Amniotic stem cell (primary cell): ENCODE measurements around the gene COMMD4.

Source experiments
- DNase-seq: peaks from one replicate; lab custom pipeline; 2025; lab: John Stamatoyannopoulos, UW

Gene COMMD4

DNA sequence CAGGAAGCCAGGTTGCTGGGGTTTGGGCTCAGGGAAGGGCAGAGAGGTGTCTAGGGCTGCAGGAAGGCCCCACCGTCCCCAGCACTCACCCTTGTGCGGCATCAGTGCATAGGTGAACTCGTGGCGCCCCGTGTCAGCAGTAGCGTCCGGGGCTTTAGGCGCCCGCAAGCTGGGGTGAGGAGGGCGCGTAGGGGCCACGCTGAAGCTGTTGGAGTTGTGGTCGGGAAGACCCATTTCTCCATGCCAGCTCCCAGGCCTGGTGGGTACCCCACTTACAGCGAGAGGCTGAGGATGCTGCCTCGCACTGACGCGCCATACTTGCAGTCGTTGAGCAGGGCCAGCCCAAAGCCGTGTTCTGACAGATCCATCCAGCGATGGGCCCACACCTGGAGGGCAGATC lies 20.7 kb downstream of the COMMD4 start:
- no peak for DNase-seq

DNA sequence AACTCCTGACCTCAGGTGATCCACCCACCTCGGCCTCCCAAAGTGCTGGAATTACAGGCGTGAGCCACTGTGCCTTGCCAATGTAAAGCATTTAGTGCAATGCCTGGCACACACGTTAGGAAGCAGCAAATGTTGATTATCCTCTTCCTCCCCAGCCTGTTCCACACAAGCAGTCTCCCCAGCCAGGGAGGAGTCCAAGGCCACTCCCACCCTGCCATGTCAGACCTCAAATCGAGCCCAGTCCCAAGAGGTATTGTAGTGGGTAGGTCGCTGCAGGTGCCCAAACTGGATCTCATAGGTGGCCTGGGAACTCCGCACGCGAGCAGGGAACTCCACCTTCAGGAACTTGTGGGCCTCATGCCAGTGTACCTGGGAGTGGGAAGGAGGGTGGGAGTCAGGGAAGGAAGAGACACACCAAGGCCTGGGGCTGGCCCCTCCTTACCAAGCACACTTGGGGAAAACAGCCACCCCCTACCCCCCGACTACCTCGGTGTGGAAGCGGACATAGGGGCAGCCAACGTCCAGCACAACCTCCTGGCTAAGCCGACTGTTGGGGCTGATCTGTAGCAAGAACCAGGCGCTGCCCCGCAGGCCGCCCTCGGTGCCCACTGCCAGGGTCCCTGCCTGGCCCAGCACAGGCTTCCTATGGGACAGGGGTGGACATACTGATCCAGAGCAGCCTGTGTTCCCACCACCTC lies 22.3 kb downstream of the COMMD4 start:
- no peak for DNase-seq

DNA sequence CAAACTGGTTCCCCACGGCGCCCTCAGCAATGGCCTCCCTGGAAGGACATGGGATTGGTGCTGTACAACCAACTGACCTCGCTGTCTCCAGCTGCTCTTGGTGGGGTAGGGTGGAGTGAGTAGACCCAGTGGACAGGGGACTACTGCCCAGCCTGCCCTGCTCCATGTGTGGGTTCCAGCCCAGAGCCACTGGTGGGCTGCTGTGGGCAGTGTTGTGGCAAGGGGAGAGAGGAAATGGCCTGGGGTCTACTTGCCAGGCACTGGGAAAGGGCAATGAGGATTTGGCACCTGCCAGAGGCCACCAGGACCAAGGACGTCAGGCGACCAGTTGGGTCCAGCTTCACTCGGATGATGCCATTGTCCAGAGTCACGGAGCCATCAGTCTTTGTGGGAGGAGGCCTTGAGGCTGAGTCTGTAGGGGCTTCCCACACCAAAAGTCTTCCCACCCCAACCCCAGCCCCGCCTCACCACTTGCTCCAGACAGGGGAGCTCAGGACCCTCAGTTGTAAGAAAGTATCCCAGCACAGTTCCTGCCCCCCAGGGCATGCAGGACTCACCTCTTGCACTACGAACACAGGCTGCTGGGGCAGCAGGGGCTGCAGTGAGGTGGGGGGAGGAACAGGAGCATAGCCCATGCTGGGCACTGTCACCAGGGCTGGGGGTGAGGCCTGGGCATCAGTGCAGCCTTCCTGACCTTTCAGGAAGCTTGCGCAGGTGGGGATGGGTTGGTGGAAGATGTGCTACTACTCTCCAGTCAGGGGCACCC lies 23.1 kb downstream of the COMMD4 start:
- DNase-seq = no peak

DNA sequence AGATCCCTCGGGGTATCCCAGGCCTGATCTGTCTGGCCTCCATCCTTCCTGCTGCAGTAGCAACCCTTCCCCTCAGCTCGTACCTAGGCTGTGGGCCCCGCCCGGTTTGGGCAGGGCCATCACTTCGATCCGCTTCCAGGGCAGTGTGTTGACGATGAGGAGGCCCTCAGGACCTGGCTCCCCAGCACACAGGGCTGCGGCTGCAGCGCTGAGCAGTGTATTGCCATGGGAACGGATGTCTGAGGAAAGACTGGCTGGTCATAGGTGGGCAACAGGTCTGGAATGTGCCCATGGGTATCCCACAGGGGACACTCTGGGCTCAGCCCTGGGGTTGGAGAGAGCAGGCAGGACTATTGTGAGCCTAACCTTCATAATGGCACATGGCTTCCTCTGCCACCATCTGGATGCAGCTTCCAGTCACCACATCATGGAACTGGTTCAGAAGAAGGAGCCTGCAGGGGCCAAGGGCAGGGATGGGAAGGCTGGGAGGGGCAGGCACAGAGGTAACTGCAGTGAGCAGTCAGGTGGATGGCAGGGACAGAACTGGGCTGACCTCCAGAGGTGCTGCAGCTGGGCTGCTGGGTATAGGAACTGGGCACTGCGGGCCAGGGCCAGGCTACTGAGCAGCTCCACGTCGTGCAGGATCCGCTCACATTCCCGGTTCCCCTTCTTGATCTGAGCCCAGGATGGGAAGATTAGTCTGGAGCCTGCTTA lies 23.8 kb downstream of the COMMD4 start:
- no peak for DNase-seq

DNA sequence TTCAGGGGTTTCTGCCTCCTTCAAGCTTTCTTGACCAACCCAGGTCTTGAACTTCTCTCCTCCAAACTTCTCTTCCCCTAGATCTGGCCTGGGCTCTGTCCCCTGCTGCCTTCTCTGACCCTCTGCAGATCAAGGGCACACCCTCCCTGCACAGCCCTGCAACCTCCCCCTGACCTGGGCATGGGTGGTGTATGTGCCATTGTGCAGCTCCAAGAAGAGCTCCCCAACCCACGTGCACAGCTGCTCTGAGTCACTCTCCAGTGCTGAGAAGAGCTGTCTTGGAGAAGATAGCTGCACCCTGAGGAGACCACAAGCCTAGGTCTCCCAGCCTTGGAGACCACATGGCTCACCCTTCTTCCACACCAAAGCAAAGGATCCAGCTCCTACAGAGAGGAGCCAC lies 24.5 kb downstream of the COMMD4 start:
- no peak for DNase-seq

DNA sequence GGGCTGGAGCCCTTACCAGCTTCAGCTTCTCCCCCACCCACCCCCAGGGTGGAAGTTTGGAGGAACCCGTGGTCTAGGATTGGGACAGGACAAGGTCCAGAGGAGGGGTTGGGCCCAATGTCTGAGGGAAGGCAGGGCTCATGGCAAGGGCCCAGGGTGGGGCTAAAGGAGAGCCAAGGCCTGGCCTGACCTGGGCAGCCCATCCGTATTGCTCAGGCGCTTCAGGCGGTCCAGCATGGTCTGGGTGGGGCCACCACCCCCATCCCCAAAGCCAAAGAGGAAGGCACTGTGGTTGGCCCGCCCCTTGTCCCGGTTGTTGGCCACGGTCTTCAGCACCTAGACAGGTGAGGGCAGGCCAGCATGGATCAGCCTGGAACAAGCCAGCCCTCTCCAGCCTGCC lies 25.0 kb downstream of the COMMD4 start:
- no peak for DNase-seq

DNA sequence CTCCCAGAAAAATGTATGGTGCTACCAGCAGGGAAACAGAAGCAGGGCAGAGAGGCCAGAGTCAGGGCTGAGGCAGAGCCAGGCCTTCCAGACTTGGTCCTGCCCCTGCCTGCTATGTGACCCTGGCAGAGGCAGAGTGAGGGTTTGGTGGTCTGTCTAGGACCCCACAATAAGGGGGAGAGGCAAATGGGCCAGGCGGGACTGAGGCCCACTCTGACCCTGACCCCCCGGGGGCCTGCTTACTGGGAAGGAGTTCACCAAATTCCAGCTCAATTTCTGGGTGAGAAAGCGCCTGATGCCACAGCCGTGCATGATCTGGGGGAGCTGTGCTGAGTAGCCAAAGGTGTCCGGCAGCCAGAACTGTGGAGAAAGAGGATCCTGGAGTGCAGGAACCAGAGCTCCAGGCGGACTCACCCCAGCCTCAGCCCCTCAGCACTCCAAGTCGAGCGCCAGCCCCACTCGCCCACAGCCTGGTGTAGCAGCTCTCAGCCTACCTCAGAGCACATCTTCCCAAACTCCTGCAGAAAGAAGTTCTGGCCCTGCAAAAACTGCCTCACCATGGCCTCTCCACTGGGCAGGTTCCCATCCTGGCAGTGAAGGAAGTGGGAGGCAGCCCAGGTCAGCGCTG lies 25.6 kb downstream of the COMMD4 start:
- DNase-seq = no peak

DNA sequence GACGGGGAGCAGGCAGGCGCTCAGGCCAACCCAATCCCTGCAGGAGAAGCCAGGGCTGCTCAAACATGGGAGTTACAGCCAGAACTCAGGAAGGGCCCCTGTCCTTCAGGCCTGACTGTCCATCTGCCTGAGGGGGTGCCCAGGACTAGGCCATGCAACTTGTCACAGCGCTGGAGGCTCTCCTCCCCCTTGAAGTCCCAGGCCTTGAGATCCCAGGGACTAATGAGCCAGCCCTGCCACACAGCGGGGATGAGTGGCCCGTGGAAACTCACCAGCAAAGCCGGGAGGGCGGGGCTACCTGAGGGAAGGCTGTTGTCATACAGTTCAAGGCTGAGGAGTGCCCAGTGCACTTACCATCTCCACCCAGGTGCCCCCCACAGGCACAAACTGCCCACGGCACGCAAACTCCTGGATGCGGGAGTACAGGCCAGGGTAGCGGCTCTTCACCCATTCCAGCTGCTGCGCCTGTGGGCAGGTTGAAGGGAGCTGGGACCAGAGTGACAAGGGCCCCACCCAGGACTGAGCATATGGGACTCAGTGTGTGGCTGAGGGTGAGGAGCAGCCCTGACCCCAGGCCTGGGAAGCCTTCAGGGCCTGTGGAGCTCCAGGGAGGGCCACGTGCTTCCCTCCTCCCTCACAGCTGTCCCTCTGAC lies 26.3 kb downstream of the COMMD4 start:
- DNase-seq = no peak

DNA sequence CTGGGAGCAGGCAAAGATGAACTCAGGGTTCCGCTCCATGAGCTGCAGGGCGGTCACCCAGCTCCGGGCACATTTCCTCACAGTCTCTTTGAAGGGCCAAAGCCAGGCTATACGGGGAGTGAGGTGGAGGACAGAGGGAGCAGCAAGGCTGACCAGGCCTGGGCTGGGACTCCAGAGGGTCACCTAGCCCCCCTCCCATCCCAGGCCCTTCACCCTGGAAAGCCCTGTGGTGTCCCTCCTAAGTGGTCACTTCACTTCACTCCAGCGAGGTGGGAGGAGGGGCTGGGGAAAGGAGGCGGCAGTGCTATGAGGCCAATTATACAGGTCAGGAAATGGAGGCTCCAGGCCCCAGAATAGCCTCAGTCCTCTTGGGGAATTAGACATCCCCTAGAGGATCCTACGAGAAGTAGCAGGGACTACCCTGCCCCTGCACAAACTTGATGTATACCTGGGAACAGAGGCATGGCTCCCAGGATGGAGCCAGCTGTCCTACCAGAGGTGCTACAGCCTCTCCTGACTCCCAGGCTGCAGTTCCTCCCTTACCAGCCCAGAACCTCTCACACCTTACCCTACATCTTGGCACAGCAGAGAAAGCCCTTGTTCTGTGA lies 26.9 kb downstream of the COMMD4 start:
- DNase-seq = no peak

DNA sequence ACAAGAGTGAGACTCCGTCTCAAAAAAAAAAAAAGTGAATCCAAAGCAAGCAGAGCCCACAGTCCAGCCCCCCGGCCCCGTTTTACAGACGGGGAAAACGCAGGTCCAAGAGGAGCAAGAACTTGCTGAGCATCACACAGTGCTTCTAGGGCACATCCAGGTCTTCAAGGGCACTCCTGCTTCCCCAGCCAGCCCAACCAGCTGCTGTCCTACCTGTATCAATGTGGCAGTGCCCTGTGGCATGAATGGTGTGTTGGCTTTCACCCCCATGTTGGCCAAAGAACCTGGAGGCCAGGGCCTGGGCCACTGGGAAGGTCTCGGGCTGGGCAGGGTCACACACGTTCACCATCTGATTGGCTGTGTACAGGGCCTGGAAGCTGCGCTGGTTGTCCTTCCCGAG lies 27.9 kb downstream of the COMMD4 start:
- no peak for DNase-seq

DNA sequence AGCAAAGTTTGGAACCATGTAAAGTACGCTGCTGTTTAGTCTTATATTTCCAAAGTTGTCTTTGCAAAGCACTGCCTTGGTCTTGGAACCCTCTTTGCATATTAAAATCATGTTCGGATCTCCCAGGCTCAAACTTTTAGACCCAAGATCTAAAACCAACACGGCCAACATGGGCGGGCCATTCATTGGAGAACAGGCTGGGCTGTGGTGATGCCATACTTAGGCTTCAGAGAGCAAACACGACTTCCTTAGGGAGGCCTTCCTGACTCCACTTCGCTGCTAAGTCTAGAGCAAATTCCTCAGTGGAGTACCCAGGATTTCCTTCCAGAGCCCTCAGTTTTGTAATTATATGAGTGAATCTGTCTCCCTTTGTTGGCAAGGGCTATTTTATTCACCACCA lies 29.0 kb downstream of the COMMD4 start:
- no peak for DNase-seq

DNA sequence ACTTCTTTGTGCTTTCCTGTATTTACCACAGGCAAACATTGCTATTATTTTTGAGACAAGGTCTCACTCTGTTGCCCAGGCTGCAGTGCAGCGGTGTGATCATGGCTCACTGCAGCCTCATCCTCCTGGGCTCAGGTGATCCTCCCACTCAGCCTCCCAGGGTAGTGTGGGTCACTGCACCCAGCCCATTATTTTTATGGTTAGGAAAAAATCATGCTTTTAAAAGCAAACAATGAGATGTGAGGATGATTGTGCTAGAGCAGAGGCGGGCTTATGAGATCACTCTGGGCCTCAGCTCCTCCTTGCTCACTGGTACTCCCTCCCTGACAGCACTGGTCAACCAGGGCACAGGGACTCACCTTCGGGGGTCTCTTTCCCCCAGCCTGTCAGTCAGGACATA lies 30.3 kb downstream of the COMMD4 start:
- DNase-seq = no peak

DNA sequence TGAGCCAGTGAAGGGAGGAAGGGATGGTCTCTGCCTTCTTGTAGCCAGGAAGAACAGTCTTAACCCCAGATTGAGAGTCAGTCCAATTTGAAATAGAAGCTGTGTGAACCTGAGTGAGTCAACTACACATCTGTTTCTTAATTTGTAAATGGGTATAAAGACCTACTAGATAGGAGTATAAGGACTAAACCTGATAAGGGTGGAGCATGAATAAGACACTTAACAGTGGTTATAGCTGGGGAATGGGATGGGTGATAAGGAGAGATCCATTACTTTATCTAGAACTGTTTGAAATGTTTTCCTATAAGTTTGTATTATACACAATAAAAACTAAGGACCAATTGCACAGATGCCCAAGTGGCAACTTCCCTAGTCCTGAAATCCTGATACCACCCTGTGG lies 31.1 kb downstream of the COMMD4 start:
- DNase-seq = no peak

DNA sequence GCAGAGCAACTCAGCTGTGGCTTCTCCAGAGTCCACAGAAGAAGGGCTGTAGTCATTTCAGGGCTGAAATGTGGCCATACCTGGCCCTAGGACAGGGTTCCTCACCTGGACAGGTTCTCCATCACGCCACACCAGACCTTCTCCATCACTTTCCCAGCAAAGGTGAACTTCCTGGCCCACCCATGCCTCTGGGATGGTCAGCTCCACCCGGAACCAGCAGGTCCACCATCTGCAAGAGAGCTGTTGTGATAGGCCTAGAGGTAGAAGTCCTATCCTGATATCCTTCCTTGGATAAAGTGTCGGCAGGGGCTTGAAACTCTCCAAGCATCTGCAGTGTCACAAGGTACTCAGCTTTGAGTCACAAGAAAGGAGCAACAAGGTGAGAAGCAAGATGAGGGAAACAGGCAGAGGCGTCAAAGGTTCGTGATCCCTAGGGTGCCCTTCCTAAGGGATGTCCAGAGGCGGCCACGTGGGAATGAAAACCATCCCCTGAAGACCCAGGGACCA lies 31.6 kb downstream of the COMMD4 start:
- no peak for DNase-seq

DNA sequence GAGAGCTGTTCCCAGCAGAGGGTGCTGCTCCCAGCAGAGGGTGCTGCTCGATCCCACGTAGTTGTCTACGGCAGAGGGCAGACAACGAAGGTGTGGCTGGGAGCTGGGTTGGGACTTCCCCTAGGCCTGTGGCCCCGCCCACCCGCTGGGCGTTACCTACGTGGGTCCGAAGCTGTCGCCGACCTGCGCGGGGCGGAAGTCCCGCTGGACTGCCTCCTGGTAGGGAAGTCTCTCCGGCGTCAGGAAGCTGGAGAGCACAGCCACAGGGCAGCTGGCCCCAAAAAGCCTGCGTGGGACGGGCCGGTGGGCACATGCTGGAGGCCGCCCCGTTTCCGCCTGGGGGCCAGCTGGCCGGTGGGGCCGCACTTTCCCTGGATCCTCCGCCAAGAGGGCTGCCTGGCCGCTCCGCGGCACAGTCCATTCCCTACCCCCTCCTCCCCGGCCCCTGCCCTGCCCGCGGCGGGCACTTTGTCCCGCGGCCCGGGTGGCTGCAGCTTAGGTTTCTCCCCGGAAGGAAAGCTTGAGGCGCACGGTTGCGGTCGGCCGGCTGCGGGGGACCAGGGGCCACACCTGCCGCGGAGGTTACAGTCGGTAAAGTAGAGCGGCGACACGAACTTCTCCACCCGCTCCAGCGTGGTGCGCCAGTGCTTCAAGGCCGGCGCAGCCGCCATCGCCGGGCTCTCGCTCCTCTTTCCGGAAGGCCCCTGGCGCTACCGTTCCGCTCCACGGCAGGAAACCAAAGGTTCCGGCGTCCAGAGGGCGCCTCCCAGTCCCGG lies 32.2 kb downstream of the COMMD4 start, which contains the start of gene MAN2C1:
TSS of gene MAN2C1 (minus strand) at position 695 of the 776 bp plus-strand sequence. CDS start at position 671, 24 bp downstream.
- peak; percentile 92 for DNase-seq

DNA sequence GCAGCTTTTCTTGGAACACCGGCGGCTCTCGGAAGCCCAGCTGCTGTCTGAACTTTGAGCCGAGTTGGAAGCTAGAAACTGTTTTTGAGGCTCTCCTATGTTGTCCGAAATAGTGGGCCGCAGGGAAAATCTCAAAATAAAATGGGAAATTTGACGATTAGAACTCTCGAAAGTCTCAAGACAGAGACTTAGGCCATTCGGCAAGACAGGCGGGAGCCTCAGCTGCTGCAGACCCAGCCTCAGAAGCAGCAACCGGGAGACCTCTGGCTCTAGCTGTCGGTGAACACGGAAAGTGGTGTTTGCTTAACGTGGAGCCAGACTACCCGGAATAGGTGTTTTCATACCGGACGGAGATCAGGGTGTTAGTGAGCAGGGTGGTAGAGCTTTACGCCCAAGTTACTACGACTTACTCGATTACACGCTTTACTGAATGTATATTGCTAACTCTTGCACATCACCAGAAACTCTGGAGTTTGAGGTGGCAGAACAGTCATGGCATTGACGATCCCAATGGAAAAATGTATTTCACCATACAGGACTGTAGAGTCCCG lies 32.9 kb downstream of the COMMD4 start:
- no peak for DNase-seq

DNA sequence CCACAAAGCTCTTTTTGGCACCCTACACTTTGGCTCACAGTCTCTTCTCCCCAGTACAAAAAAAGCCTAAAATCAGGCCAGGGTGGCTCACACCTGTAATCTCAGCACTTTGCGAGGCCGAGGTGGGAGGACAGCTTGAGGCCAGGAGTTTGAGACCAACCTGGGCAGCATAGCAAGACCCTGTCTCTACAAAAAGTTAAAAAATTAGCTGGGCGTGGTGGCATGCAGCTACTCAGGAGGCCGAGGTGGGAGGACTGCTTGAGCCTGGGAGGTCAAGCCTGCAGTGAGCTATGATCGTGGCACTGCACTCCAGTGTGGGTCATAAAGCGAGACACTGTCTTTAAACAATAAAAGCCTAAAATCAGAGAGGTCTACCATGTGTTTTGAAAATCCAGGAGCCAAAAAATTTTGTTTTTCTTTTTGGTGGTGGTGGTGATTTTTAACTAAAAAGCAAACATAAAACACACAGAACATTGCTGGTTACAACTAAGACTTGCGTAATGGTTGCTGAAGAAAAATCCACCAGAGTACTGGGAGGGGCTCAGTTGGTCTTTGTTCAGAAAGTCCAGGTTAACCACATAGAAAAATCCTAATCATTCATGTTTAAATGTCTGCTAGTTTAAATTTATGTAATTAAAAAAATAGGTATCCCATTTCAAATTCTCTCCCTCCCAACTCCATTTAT lies 34.2 kb downstream of the COMMD4 start:
- no peak for DNase-seq

DNA sequence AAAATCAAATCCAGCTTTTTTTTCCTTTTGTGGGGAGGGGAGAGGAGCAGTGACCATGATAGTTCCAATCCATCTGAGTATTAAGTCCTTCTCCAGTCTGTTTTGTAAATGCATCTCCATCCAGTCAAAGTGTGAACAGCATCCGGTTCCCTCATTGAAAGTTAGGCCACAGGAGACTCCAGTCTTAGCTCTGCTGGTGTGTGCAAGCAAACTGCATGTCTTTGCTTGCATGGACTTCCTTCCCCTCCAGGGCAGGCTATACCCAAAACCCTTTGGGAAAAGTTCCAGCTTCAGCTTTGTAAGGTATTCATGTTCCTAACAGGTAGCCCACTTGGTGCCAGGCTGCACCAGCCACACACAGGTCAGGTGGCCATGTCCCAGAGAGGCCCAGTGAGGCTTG lies 35.6 kb downstream of the COMMD4 start:
- DNase-seq = no peak

DNA sequence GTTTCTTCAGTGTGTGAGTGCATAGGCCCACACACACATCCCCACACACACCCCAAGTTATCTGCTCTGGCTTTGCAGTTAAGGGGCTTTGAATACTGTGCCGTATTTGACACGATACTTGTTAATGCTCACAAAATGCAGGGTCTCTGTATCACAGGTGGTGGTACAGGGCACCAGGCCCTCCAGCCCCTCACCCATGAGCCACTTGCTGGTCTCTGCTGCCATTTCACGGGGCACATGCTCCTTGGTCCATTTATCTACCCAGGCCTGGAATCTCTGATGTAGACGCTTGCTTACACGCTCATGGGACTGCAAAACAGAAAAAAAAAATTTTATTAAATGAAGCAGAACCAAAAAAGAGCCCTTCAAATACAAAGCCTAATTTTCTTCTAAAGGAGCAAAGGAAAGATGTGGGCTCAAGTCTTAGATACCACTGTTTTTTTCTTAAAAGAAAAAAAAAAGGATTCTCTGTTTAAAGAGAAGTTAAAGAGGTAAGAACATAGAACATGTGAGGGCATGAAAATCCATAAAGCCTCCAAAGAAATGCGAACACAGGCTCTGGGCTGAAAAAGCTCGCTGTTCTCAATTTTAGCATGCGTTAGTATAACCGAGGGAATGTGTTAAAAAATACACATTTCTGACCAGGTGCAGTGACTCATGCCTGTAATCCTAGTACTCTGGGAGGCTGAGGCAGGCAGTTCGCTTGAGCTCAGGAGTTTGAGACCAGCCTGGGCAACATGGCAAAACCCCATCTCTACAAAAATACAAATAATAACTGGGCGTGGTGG lies 36.2 kb downstream of the COMMD4 start:
- DNase-seq = no peak
